ENCODE data around the gene ERBB4.

Gene ERBB4

GRCh38 chr2:211487733-211488132 is 1050.9 kb downstream of the ERBB4 start:
- DNase-seq (ENCODE audit: low read depth in 1 of 2, low spot score in 1 of 2), result no peak

- DNase-seq (ENCODE audit: low read depth in 1 of 2, low spot score in 1 of 2), result no peak
Measured at GRCh38 chr2:211479536-211480150, 1059.0 kb downstream of the ERBB4 start.

- DNase-seq (ENCODE audit: low read depth in 1 of 2, low spot score in 1 of 2), result no peak
Measured at GRCh38 chr2:211477537-211478275, 1060.9 kb downstream of the ERBB4 start.

- DNase-seq (ENCODE audit: low read depth in 1 of 2, low spot score in 1 of 2), result no peak
Measured at GRCh38 chr2:211473116-211473515, 1065.5 kb downstream of the ERBB4 start.

GRCh38 chr2:211469664-211470059 is 1068.9 kb downstream of the ERBB4 start:
- no peak for DNase-seq (ENCODE audit: low read depth in 1 of 2, low spot score in 1 of 2)

GRCh38 chr2:211468877-211469663 is 1069.5 kb downstream of the ERBB4 start:
- DNase-seq (ENCODE audit: low read depth in 1 of 2, low spot score in 1 of 2), result no peak

- DNase-seq (ENCODE audit: low read depth in 1 of 2, low spot score in 1 of 2), result no peak
Measured at GRCh38 chr2:211468217-211468616, 1070.4 kb downstream of the ERBB4 start.

- DNase-seq (ENCODE audit: low read depth in 1 of 2, low spot score in 1 of 2), result no peak
Measured at GRCh38 chr2:211463397-211463796, 1075.2 kb downstream of the ERBB4 start.

GRCh38 chr2:211458974-211459373 is 1079.6 kb downstream of the ERBB4 start:
- DNase-seq (ENCODE audit: low read depth in 1 of 2, low spot score in 1 of 2), result no peak

- DNase-seq (ENCODE audit: low read depth in 1 of 2, low spot score in 1 of 2), result no peak
Measured at GRCh38 chr2:211457325-211457724, 1081.3 kb downstream of the ERBB4 start.

GRCh38 chr2:211455216-211455841 is 1083.3 kb downstream of the ERBB4 start:
- no peak for DNase-seq (ENCODE audit: low read depth in 1 of 2, low spot score in 1 of 2)

GRCh38 chr2:211454679-211455078 is 1083.9 kb downstream of the ERBB4 start:
- no peak for DNase-seq (ENCODE audit: low read depth in 1 of 2, low spot score in 1 of 2)

- DNase-seq (ENCODE audit: low read depth in 1 of 2, low spot score in 1 of 2), result no peak
Measured at GRCh38 chr2:211453311-211453887, 1085.2 kb downstream of the ERBB4 start.

GRCh38 chr2:211451642-211452041 is 1087.0 kb downstream of the ERBB4 start:
- DNase-seq (ENCODE audit: low read depth in 1 of 2, low spot score in 1 of 2), result no peak

GRCh38 chr2:211449819-211450218 is 1088.8 kb downstream of the ERBB4 start:
- DNase-seq (ENCODE audit: low read depth in 1 of 2, low spot score in 1 of 2), result no peak

GRCh38 chr2:211447548-211447947 is 1091.1 kb downstream of the ERBB4 start:
- DNase-seq (ENCODE audit: low read depth in 1 of 2, low spot score in 1 of 2), result no peak

- DNase-seq (ENCODE audit: low read depth in 1 of 2, low spot score in 1 of 2), result no peak
Measured at GRCh38 chr2:211440107-211440506, 1098.5 kb downstream of the ERBB4 start.

GRCh38 chr2:211439011-211439410 is 1099.6 kb downstream of the ERBB4 start:
- DNase-seq (ENCODE audit: low read depth in 1 of 2, low spot score in 1 of 2), result no peak

GRCh38 chr2:211437396-211437795 is 1101.2 kb downstream of the ERBB4 start:
- no peak for DNase-seq (ENCODE audit: low read depth in 1 of 2, low spot score in 1 of 2)

GRCh38 chr2:211436182-211436581 is 1102.4 kb downstream of the ERBB4 start:
- DNase-seq (ENCODE audit: low read depth in 1 of 2, low spot score in 1 of 2), result no peak

GRCh38 chr2:211435331-211435730 is 1103.3 kb downstream of the ERBB4 start:
- no peak for DNase-seq (ENCODE audit: low read depth in 1 of 2, low spot score in 1 of 2)

Data from activated CD4-positive, alpha-beta T cell treated with anti-CD3 and anti-CD28 coated beads, Interleukin-2, amount 50 U/mL, for 24 hours (primary cell).